GM19328 (cell line): ENCODE measurements around the gene CDCA4.
"Not testable (repeated sequence)": the region's sequence is repeated elsewhere in the genome, so short reads cannot be mapped to it uniquely, and the experiment has no call there.

Source experiments
- ATAC-seq: cut with Tn5 transposase; IDR thresholded peaks from one replicate; pipeline ENCODE4 v1.9.1; 2021; ENCODE audit warnings: mild to moderate bottlenecking, moderate library complexity; ENCODE audit not compliant: unreplicated experiment

The CDCA4 gene

DNA sequence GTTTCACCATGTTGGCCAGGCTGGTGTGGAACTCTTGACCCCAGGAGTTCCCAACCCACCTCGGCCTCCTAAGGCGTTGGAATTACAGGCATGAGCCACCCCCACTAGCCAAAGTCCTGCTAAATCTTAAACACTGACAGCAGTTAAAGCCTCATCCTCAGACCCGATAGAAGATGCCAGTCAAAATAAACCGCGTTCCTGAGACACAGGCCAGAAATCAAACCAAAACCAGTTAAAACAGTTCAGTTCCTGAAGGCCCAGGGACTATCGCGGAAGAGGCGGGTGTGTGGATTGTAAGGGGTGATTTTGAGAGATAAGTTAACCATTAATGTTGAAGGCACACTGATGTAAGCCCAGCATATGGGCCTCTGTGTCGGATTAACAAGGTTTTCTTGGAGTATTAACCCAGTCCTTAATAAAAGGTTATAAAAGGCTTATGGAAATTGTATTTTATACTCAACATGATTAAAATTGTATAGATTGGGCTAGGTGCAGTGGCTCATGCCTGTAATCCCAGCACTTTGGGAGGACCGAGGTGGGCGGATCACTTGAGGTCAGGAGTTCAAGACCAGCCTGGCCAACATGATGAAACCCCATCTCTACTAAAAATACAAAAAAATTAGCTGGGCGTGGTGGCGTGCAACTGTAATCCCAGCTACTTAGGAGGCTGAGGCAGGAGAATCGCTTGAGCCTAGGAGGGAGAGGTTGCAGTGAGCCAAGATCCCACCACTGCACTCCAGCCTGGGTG, 18.7 kb upstream of the CDCA4 start:
- ATAC-seq = no peak

DNA sequence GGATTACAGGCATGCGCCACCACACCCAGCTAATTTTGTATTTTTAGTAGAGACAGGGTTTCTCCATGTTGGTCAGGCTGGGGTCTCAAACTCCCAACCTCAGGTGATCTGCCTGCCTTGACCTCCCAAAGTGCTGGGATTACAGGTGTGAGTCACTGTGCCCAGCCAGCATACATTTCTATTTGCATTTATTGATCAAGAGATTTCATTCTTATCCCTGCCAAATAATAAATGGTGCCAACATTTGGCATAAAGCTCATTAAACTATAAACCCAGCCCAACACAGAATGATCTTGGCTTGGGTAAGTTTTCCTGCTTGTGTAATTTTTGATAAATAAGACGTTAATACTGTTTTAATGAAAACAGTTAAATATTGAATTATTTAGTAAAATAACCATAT, 14.7 kb upstream of the CDCA4 start:
- ATAC-seq = not testable (repeated sequence)

DNA sequence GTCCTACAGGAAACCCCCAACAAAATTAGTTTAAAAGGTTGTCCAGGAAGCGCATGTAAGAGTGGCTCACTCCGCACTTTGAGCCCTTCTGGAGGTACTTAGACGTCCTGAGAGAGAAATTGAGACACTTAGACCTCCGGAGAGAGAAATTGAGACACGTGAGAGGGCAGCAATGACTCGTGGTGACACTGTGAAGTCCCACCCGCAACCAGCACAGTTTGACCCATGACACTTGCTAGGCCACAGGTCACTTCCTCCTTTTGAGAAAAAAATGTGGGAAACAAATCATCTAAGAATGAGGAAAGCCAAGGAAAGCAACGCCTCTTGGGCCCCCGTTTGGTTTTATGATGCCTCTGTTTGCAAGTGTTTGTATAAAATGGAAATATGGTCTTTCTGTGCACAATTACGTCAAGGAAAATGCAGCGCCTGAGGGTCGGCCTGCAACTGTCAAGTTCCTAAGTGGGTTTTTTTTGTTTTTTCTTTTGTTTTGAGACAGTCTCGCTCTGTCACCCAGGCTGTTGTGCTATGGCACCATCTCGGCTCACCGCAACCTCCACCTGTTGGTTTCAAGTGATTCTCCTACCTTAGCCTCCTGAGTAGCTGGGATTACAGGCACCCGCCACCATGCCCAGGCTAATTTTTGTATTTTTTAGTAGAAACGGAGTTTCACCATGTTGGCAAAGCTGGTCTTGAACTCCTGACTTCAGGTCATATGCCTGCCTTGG, 13.6 kb upstream of the CDCA4 start:
- ATAC-seq = no peak

DNA sequence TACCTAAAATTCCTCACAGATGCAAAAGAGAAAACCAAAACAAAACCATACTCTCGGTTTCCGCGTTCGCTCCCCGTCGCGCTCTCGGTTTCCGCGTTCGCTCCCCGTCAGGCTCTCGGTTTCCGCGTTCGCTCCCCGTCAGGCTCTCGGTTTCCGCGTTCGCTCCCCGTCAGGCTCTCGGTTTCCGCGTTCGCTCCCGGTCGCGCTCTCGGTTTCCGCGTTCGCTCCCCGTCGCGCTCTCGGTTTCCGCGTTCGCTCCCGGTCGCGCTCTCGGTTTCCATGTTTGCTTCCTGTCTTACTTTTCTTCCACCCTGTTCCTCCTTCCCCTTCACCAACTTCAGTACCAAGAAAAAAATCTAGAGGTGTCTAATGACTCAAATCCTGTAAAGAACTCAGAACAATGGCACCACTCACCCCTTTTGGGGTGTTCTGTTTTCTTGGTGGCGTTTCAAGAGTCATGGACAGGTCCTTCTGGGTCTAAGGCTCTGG, 12.6 kb upstream of the CDCA4 start:
- not testable (repeated sequence) for ATAC-seq

DNA sequence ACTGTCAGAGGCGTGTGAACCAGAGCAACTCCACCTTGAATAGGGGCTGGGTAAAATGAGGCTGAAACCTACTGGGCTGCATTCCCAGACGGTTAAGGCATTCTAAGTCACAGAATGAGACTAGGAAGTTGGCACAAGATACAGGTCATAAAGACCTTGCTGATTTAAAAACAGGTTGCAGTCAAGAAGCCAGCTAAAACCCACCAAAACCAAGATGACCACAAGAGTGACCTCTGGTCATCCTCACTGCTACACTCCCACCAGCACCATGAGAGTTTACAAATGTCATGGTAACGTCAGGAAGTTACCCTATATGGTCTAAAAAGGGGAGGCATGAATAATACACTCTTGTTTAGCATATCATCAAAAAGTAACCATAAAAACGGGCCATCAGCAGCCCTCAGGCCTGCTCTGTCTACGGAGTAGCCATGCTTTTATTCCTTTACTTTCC, 11.6 kb upstream of the CDCA4 start:
- not testable (repeated sequence) for ATAC-seq

DNA sequence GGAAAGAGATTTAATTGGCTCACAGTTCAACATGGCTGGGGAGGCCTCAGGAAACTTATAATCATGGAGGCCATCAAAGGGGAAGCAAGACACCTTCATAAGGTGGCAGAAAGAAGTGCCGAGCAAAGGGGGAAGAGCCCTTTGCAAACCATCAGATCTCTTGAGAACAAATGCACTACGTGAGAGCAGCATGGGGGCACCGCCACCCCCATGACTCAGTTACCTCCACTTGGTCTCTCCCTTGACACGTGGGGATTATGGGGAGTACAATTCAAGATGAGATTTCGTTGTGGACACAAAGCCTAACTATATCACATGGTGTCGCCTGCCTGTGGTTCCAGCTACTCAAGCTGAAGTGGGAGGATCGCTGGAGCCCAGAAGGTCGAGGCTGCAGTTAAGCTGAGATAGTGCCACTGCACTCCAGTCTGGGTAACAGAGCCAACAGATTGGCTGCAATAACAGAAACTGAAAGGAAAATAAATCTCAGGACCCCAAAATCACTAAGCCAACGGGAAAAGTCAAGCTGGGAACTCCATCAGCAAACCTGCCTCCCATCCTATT, 10.0 kb upstream of the CDCA4 start:
- ATAC-seq = no peak

DNA sequence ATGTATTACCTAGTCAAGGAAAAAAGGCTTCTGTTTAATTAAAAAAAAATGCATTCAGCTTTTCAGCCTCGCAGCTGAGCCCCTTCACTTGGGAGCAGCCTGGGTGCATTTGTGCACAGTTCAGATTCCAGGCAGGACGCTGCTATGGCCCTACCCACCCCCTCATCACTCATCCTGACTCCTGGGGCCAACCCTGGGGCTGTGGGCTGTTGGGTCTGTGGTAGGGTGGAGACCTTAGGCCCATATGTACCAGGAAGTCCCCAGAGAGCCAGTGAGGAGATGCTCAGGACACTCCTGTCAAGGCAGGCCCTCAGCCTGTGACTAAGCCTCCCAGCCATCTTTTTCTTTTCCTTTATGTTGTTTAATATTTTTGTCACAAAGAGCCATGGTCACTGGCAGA, 9.3 kb upstream of the CDCA4 start:
- no peak for ATAC-seq

DNA sequence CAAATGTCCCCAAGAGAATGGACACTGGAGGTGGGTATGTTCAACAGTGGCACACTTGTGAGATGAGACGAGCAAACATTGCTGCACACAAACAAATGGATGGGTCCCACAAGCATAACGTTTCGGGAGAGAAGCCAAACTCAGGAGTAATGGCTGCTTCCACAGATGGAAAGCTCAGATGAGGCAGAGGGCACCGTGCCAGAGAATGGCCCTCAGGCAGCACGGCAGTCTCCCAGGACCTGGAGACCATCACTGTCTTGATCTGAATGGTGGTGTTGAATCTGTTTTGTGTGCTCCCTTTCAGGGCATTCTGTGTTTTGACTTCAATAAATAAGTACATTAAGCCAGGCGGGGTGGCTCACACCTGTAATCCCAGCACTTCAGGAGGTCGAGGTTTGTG, 8.5 kb upstream of the CDCA4 start:
- no peak for ATAC-seq

DNA sequence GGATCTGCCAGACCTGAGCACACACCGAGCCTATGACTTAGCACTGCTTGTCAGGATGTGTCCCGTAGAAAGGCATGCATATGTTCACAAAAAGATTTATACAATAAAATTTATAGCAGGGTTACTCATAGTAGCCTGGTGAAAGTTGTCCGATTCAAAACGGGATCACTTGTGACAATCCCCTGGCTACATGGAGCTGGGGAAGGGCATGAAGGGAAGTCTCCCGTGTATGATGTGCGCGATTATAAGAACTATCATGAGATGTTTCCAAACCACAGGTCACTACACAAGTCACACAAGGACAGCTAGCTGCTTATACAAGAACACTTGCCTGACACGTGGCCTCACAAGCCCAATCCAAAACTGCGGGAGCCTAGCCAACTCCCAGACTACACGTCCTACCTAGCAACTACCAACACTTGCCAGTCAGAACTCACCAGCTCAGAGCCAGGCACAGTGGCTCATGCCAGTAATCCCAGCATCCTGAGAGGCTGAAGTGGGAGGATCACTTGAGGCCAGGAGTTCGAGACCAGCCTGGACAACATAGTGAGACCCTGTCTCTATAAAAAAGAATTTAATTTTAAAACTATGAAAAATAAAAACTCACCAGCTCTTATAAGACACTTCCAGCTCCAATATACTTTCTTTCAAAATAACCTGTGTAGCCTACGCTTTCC, 7.5 kb upstream of the CDCA4 start:
- no peak for ATAC-seq

DNA sequence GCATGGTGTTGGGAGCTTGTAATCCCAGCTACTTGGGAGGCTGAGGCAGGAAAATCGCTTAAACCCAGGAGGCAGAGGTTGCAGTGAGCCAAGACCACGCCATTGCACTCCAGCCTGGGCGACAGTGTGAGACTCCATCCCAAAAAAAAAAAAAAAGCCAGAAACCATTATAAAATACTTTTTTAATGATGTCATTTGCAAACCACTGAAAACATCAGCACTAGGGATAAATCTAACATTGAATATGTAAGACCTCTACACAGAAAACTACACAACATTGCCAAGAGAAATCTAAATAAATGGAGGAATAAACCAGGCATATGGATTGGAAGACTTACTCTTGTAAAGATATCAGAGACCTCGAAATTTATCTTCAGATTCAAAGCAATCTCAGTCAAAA, 6.8 kb upstream of the CDCA4 start:
- ATAC-seq = not testable (repeated sequence)

DNA sequence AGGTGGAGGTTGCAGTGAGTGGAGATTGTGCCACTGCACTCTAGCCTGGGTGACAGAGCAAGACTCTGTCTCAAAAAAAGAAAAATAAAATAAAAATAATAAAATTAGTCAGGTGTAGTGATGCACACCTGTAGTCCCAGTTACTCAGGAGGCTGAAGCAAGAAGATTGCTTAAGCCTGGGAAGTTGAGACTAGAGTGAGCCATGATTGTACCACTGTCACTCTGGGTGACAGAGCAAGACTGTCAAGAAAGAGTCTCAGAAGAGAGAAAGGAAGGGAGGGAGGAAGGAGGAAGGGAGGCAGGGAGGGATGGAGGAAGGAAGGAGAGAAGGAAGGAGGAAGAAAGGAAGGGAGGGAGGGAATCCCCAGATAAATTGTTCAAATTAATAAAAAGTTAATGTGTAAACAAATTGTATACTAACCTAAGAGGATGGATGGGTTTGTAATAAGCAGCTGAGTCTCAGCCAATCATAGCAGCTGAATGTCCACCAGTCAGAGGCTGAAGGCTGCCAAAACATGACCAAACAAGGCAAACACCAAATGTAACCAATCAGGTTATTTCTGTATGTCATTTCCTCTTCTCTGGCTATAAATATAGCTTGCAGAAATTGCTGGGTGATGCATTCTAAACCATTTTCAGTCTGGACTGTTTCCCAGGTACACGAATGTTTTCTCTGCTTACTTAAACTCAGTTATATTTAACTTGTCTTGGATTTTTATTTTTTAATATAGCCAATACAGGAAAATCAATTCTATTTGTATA, 6.1 kb upstream of the CDCA4 start:
- ATAC-seq = no peak

DNA sequence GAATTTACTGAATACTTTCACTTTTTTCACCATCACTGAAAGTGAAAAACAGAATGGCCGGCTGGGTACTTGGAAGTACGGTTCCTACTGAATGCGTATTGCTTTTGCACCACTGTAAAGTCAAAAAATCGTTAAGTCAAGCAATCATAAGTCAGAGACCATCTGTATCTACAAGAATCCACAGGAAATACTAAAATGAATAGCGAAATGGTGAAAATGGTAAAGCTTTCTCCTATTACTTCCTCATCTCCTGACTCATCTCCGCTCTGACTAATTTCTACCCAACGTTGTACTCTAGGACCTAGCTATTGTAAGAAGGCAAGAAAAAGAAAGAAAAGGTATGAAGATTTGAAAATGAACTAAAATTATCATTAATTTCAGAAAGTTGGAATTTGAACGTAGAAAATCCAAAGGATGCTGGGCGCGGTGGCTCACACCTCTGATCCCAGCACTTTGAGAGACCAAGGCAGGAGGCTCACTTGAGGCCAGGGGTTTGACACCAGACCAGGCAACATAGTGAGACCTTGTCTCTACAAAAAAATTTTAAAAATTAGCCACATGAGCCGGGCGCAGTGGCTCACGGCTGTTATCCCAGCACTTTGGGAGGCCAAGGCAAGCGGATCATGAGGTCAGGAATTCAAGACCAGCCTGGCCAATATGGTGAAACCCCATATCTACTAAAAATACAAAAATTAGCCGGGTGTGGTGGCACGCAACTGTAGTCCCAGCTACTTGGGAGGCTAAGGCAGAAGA, 5.3 kb upstream of the CDCA4 start:
- no peak for ATAC-seq

DNA sequence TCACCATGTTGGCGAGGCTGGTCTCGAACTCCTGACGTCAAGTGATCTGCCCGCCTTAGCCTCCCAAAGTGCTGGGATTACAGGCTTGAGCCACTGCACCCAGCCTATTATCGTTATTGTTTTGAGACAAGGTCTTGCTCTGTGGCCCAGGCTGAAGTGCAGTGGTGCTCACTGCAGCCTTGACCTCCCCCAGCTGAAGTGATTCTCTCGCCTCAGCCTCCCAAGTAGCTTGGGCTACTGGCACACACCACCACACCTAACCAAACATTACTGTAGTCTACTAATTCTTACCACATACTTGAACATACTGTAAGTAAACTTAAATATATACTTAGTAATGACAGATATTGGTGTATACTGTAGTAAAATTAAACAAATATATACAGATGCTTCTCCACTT, 4.5 kb upstream of the CDCA4 start:
- ATAC-seq = no peak

DNA sequence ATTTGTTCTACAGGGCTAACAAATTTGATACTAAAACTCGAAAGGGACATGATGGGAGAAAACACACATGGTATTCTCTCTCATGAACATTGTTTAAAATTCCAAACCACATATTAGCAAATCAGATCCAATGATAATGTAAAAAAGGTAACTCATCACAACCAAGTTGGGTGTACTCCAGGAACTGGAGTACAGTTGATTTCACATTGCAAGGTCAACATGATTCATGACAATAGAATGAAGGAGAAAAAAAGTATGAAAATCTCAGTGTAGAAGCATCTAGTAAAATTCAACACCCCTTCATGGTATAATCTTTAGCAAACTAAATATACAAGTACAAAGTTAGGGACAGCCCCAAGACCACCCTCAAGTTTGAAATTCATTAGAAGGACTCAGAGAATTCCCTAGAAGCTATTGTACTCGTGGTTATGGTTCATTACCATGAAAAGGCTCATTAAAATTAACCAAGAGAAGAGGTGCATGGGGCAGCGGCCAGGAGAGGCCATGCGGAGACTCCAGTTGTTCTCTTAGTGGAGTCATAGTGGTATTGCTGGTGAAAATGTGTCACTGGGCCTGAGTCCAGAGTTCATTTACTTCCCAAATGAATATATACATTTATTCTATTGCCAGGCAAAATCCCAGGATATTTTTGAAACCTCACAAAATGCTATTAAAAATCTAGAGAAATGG, 3.1 kb upstream of the CDCA4 start:
- no peak for ATAC-seq

DNA sequence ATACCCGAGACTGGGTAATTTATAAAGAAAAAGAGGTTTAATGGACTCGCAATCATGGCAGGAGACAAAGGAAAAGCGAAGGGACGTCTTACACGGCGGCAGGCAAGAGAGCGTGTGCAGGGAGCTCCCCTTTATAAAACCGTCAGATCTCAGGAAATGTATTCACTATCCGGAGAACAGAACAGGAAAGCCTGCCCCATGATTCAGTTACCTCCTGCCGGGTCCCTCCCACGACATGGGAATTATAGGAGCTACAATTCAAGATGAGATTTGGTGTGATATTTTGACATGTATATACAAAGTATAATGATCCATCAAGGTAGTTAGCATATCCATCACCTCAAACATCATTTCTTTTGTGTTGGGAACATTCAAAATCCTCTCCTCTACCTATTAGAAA, 2.3 kb upstream of the CDCA4 start:
- ATAC-seq = no peak

DNA sequence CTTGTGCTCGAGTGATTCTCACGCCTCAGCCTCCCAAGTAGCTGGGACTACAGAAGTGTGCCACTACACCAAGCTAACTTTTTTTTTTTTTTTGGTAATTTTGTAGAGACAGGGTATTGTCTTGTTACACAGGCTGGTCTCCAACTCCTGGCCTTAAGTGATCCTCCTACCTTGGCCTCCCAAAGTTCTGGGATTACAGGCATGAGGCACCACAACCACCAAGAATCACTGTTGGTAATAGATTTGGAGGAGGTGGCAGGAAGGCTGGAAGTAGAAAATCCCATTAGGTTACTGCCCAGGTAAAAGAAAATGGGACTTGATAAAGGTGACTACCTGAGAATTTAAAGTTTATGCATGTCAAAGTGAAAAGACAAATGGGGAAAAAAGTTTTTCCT, 1.4 kb upstream of the CDCA4 start:
- ATAC-seq = no peak

DNA sequence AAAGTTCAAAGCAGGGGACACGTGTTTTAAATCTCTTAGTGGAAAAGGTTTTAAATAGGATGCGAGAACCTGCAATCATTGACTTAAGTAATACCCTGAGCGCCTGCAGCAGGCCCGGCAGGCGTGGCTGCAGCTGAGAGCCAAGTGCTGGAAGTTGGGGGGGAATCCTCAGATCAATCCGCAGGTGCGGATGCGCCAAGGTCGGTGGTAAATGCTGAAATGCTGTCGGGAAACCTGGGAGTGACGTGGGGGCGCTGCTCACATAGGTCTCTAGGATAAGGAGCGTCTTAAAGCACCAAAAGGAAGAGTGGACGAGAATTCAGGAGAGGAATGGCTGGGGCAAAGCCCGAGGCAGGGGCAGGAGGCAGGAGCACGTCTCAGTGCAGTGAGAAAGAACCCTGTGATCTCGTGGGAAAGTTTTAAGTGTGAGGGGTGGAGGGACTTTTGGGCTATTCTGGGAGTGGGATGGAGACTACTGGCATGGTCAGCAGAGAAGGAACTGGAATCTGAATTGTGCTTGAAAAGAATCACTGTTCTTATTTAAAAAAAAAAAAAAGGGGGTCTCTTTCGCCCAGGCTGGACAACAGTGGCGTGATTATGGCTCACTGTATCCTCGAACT, 883 bp upstream of the CDCA4 start:
- ATAC-seq = no peak

DNA sequence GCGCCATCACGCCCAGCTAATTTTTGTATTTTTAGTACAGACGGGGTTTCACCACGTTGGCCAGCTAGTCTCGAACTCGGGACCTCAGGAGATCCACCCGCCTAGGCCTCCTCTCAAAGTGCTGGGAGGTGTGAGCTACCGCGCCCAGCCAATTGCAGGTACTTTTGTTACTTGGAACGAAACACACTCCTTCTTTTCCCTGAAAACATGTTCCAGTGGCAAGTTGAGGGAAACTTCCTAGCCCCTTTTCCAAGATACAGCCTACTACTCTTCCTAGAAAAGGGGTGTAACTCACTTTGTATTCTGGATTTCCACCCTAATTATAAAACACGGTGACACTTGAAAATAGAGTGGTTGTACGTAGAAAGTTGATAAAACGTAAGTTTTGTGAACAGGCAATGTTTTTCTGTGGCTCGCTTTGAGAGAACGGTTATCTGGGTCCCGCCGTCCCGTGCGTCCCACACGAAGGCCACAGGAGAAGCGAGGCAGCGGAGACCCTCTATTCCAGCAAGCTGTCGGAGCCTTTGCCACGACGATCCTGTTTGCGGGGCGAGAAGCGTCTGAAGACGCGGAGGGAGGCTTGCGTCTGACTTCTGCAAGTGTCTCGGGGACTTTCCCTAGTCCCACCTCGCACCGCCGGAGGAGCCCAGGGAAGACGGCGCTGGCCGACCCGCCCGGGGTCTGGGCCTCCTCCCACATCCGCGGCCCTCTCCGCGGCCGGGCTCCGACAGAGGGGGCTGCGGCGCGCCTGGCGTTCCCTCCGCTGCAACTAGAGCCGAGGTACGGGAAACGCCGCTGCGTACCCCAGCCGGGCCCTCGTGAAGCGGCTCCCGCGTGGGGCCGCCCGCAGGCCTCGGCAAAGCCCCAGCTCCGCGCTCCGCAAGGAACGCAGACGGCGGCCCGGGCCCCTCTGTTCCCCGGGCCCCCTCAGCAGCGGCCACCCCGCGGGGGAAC, 745 bp downstream of the CDCA4 start:
- peak; percentile 17 for ATAC-seq
